HG03139 (cell line): ENCODE results near the gene SIAH3.
"Not testable (repeated sequence)": the region's sequence is repeated elsewhere in the genome, so short reads cannot be mapped to it uniquely, and the experiment has no call there.

Experiments
- ATAC-seq: cut with Tn5 transposase; IDR thresholded peaks from one replicate; pipeline ENCODE4 v1.9.1; 2021; ENCODE audit not compliant: unreplicated experiment

SIAH3 gene

GRCh38 chr13:45851171-45851921 lies at the start of gene SIAH3:
SIAH3 (minus strand) TSS chr13:45851753; CDS start chr13:45851629, 124 bp downstream.
- no peak for ATAC-seq

GRCh38 chr13:45899406-45899805 lies 47.9 kb upstream of the SIAH3 start:
- no peak for ATAC-seq

GRCh38 chr13:45897562-45897961 lies 46.0 kb upstream of the SIAH3 start:
- ATAC-seq = no peak

- no peak for ATAC-seq
Observed at GRCh38 chr13:45896285-45896684, 44.7 kb upstream of the SIAH3 start.

GRCh38 chr13:45895881-45896280 lies 44.3 kb upstream of the SIAH3 start:
- no peak for ATAC-seq

- ATAC-seq = no peak
Observed at GRCh38 chr13:45892513-45892912, 41.0 kb upstream of the SIAH3 start.

- no peak for ATAC-seq
Observed at GRCh38 chr13:45889590-45890243, 38.2 kb upstream of the SIAH3 start.

GRCh38 chr13:45886466-45886865 lies 34.9 kb upstream of the SIAH3 start:
- ATAC-seq = no peak

- no peak for ATAC-seq
Observed at GRCh38 chr13:45885194-45885593, 33.6 kb upstream of the SIAH3 start.

- no peak for ATAC-seq
Observed at GRCh38 chr13:45882626-45883025, 31.1 kb upstream of the SIAH3 start.

- ATAC-seq = no peak
Observed at GRCh38 chr13:45881353-45881752, 29.8 kb upstream of the SIAH3 start.

GRCh38 chr13:45880242-45880641 lies 28.7 kb upstream of the SIAH3 start:
- ATAC-seq = no peak

- no peak for ATAC-seq
Observed at GRCh38 chr13:45879666-45880065, 28.1 kb upstream of the SIAH3 start.

GRCh38 chr13:45878966-45879365 lies 27.4 kb upstream of the SIAH3 start:
- no peak for ATAC-seq

GRCh38 chr13:45876781-45877180 lies 25.2 kb upstream of the SIAH3 start:
- no peak for ATAC-seq

- ATAC-seq = no peak
Observed at GRCh38 chr13:45875951-45876350, 24.4 kb upstream of the SIAH3 start.

- ATAC-seq = no peak
Observed at GRCh38 chr13:45873491-45874325, 22.2 kb upstream of the SIAH3 start.

GRCh38 chr13:45872566-45872965 lies 21.0 kb upstream of the SIAH3 start:
- no peak for ATAC-seq

GRCh38 chr13:45871201-45871600 lies 19.6 kb upstream of the SIAH3 start:
- ATAC-seq = not testable (repeated sequence)

GRCh38 chr13:45870232-45870631 lies 18.7 kb upstream of the SIAH3 start:
- ATAC-seq = no peak

- no peak for ATAC-seq
Observed at GRCh38 chr13:45865414-45865813, 13.9 kb upstream of the SIAH3 start.
